K562 (cell line): ENCODE data around the gene MUC5AC. TPM values are rescaled to one million over a fixed set of nuclear protein-coding genes. Genes with fewer than 3 reads are reported as not detected.

Experiments
- ATAC-seq: fragments of 200-7000 bp; cut with Tn5 transposase; 3 replicates; pipeline ENCODE4 v1.9.1; 2020; ENCODE audit warnings: moderate library complexity
- BruUV-seq: library from RNA; stranded (reverse); fragments of 400-500 nt; replicated peaks from 2 replicates; lab custom pipeline; 2021; lab: Mats Ljungman, UMichigan
- CTCF ChIA-PET: fragments of 300-600 bp; formaldehyde crosslinking; extraction: SDS; loops from one replicate; lab custom pipeline; 2021; ENCODE audit warnings: low intra/inter-chr PET ratio; lab: Yijun Ruan, JAX
- POLR2A ChIA-PET: fragments of 300-600, 350-650 bp; sonication (Branson Sonifier 250); formaldehyde crosslinking; extraction: SDS; loops from one replicate; lab custom pipeline; 2021; ENCODE audit warnings: antibody characterized with exemption, inconsistent platforms; lab: Yijun Ruan, JAX
- DNase-seq, 4 experiments: peaks; one replicate each; pipeline versions ENCODE4 v3.0.0 to v3.0.0-alpha.2; 2011 to 2018; ENCODE audit warnings: low spot score in 3 of 4, mixed read lengths in 3 of 4; ENCODE audit errors: extremely low read depth in 1 of 4
- FAIRE-seq: peaks from 2 replicates; lab custom pipeline; 2011; peaks lifted over from hg19 to GRCh38; lab: Jason Lieb, UNC
- H2AFZ ChIP-seq: 2 replicates; pipeline ENCODE4 v1.6.0; 2011; ENCODE audit warnings: low read depth, low read length, control low read depth, inconsistent platforms
- H3K27ac ChIP-seq: fragments of 200-600 bp; 3 replicates; pipeline ENCODE4 v1.8.0; 2011; ENCODE audit warnings: low read depth, mild to moderate bottlenecking, control low read depth, inconsistent platforms, low read length, moderate library complexity, mixed read lengths; ENCODE audit errors: extremely low read depth
- H3K27me3 ChIP-seq, 2 experiments: fragments of 300-600 bp in 1 of 2; 2 replicates in 1 of 2; 3 replicates in 1 of 2; pipeline versions ENCODE4 v1.6.0 to v1.8.0; 2011; ENCODE audit warnings: inconsistent platforms in 2 of 2, low read length in 2 of 2, mild to moderate bottlenecking in 1 of 2, mixed read lengths in 1 of 2, moderate library complexity in 1 of 2; ENCODE audit not compliant: control insufficient read depth in 2 of 2, insufficient read depth in 2 of 2
- H3K36me3 ChIP-seq: fragments of 300-600 bp; 3 replicates; pipeline ENCODE4 v1.8.0; 2011; ENCODE audit warnings: mild to moderate bottlenecking, low read length, inconsistent platforms; ENCODE audit not compliant: control insufficient read depth, insufficient read depth
- H3K4me1 ChIP-seq, 2 experiments: fragments of 200-600 bp in 1 of 2; replicated peaks in 1 of 2; 2 replicates in 1 of 2; 3 replicates in 1 of 2; pipeline versions ENCODE4 v1.5.1 to v1.8.0; 2011; ENCODE audit warnings: inconsistent platforms in 2 of 2, low read length in 2 of 2, mild to moderate bottlenecking in 1 of 2, mixed read lengths in 1 of 2, moderate library complexity in 1 of 2; ENCODE audit not compliant: control insufficient read depth in 2 of 2, insufficient read depth in 2 of 2
- H3K4me2 ChIP-seq: 2 replicates; pipeline ENCODE4 v1.6.1; 2011; ENCODE audit warnings: low read length, control low read depth, inconsistent platforms, mixed read lengths; ENCODE audit not compliant: insufficient read depth
- H3K4me3 ChIP-seq: fragments of 200-600 bp; sonication (generic), shearing (Covaris generic); 2 replicates; pipeline ENCODE4 v1.5.1; 2016; ENCODE audit warnings: control low read depth, inconsistent platforms
- H3K79me2 ChIP-seq: fragments of 200-600 bp; 3 replicates; pipeline ENCODE4 v1.8.0; 2011; ENCODE audit warnings: low read length, inconsistent platforms; ENCODE audit not compliant: control insufficient read depth, insufficient read depth
- H3K9ac ChIP-seq, 2 experiments: 2 replicates each; pipeline versions ENCODE4 v1.6.0 to v1.6.1; 2011; ENCODE audit warnings: low read depth in 2 of 2, low read length in 2 of 2, control low read depth in 1 of 2, inconsistent platforms in 1 of 2, mild to moderate bottlenecking in 1 of 2, mixed read lengths in 1 of 2; ENCODE audit not compliant: insufficient read depth in 1 of 2
- H3K9me1 ChIP-seq: one replicate; pipeline ENCODE4 v1.6.0; 2011; ENCODE audit warnings: inconsistent platforms, mild to moderate bottlenecking, low read length, moderate library complexity; ENCODE audit not compliant: control insufficient read depth, insufficient read depth
- H3K9me3 ChIP-seq: replicated peaks from 2 replicates; pipeline ENCODE4 v1.5.1; 2011; ENCODE audit warnings: low read depth, low read length, inconsistent platforms; ENCODE audit not compliant: control insufficient read depth, insufficient read depth
- H4K20me1 ChIP-seq: replicated peaks from 2 replicates; pipeline ENCODE4 v1.6.1; 2011; ENCODE audit warnings: low read length, inconsistent platforms, mixed read lengths; ENCODE audit not compliant: control insufficient read depth, insufficient read depth
- KLF10 ChIP-seq: fragments of 250-450 bp; sonication (Bioruptor Pico); IDR thresholded peaks from 2 replicates; pipeline ENCODE4 v1.6.1; 2021; ENCODE audit warnings: matching md5 sums
- RCOR1 ChIP-seq, 2 experiments: IDR thresholded peaks; 2 replicates each; pipeline ENCODE4 v1.6.1; 2012; ENCODE audit warnings: low read depth in 2 of 2, low read length in 2 of 2, borderline replicate concordance in 1 of 2, improper control_type of control experiment in 1 of 2
- ZNF140 ChIP-seq: fragments of 250-450 bp; sonication (Bioruptor Pico); IDR thresholded peaks from 2 replicates; pipeline ENCODE4 v1.8.0; 2021; ENCODE audit warnings: moderate library complexity, mild to moderate bottlenecking, inconsistent platforms
- ZNF274 ChIP-seq: IDR thresholded peaks from 2 replicates; pipeline ENCODE4 v1.6.1; 2011; ENCODE audit warnings: low read depth, mild to moderate bottlenecking, low read length, moderate library complexity, borderline replicate concordance
- WGBS: fragments of 100-300 bp; shearing (Covaris generic); methylation state at CpG from one replicate; pipeline ENCODE4 v1.1.6; 2016; ENCODE audit warnings: low coverage, mixed read lengths; ENCODE audit not compliant: insufficient coverage; ENCODE audit errors: missing lambda C conversion rate; 5-methylcytosine and 5-hydroxymethylcytosine counted together
- in situ Hi-C: fragments of 300-500 bp; cut with MboI; formaldehyde crosslinking; loops from 4 replicates; pipeline ENCODE4 v1.15.0; 2018; ENCODE audit warnings: inconsistent platforms, mixed read lengths
- intact Hi-C: fragments of 100-400 bp; cut with micrococcal nuclease; formaldehyde crosslinking; loops from 2 replicates; pipeline ENCODE4 v1.14.2; 2022
- polyA plus RNA-seq, 8 experiments: library from polyadenylated mRNA; depleted of rRNA in 4 of 8; stranded (reverse) in 5 of 8; unstranded in 3 of 8; fragments of >200 nt; fragmentation: Nextera tagmentation in 2 of 8; fragmentation: Illumina TruSeq in 1 of 8; extraction: Ambion mirVana in 2 of 8; extraction: Trizol in 1 of 8; gene quantifications; 2 replicates each; pipeline versions ENCODE4 v1.2.1 to v1.2.3, GENCODE V29; 2011 to 2014; ENCODE audit warnings: inconsistent platforms in 1 of 8, missing spikeins in 1 of 8
- total RNA-seq, 7 experiments: library from RNA; depleted of rRNA in 6 of 7; stranded (reverse); fragments of >200 nt in 6 of 7; fragmentation: Illumina TruSeq in 2 of 7; extraction: Trizol in 2 of 7; gene quantifications; 2 replicates each; pipeline versions ENCODE4 v1.2.1 to v1.2.3, GENCODE V29; 2011 to 2021; ENCODE audit warnings: low replicate concordance in 1 of 7
- TF ChIP-seq, protein P1 (sequence below), 2 experiments: fragments of 450-650 bp in 1 of 2; IDR thresholded peaks; 2 replicates each; pipeline ENCODE4 v1.6.1; 2011 to 2017; ENCODE audit warnings: low read depth in 2 of 2, antibody characterized with exemption in 1 of 2, borderline replicate concordance in 1 of 2, low read length in 1 of 2, mild to moderate bottlenecking in 1 of 2, mixed read lengths in 1 of 2; ENCODE audit not compliant: control insufficient read depth in 1 of 2
- TF ChIP-seq, protein P2 (sequence below): sonication (generic); formaldehyde crosslinking; IDR thresholded peaks from 2 replicates; pipeline ENCODE4 v1.8.0; 2022; ENCODE audit warnings: mild to moderate bottlenecking, missing genetic modification reagents
- TF ChIP-seq, protein P3 (sequence below): fragments of 250-450 bp; sonication (Bioruptor Pico); IDR thresholded peaks from 2 replicates; pipeline ENCODE4 v1.5.1; 2021; ENCODE audit warnings: mild to moderate bottlenecking

MUC5AC gene
- total and polyA plus RNA-seq, 9 of the 15 experiments (the other 6 are each of a cell fraction or from before 2014, with no cell fraction given), result not detected

DNA sequence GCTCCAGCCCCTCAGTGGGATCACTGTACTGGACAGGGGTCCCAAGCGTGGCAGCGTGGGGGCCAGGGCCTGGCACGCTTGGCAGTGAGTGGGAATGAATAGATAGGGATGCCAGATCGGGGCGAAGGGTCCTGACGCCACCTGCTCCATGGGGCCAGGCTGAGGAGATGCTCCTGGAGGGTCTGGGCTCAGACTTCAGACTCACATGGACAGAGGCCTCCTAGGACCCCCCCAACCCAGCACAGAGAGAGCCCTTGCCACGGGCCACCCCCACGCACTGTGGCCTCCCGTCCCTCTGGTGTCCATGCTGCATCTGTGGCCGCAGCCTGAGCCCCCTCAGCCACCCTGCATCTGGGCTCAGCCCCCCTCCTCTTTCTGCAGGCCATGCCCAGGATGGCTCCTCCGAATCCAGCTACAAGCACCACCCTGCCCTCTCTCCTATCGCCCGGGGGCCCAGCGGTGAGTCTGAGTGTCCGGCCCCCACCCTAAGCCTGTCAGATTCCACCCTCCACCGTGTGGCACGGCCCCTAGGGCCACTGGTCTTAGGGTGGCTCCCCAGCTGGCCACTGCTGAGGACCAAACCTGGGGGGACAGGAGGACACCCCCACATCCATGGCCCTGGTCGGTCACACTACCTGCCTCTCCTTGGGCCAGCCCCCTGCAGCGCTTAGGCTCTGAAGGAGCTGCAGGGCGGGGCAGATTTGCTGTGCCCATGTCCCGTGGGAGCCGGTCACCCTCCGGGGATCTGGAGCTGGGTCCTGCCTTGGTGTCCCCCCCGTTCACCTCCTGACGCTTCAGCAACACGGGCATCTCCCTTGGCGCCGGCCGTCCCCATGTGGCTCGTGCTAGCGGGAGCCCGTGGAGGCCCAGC lies 2.7 kb downstream of the MUC5AC start:
- Histone ChIP-seq H3K27ac (no peak overlapping the region), H3K9me3 (no peaks in the 10 kb centered on the region), H3K79me2 (no peaks in the 10 kb centered on the region), H3K9me1 (no peaks in the 10 kb centered on the region), H3K4me1 (peaks cover 0 to 18% of the 10 kb centered on the region in 2 experiments; a peak in 2 of 5 replicates), H3K4me3 (no peak overlapping the region), H3K9ac (no peak overlapping the region), H2AFZ (no peak overlapping the region), H3K4me2 (no peak overlapping the region), H3K36me3 (no peaks in the 10 kb centered on the region), H3K27me3 (peaks cover 20 to 62% of the 10 kb centered on the region in 2 experiments; a peak in 4 of 5 replicates), H4K20me1 (peaks cover 8% of the 10 kb centered on the region; the same call in 1 of the 2 replicates)
- intact Hi-C loops, result no loop called here
- ATAC-seq, result no peak
- ChIA-PET CTCF (no interaction called here), POLR2A (interaction anchor here (0.7 kb wide), 1 partner anchor 554 kb away, joined by 3 read pairs; no protein-coding TSS in a partner anchor)
- in situ Hi-C loops, result no loop called here
- FAIRE-seq, result no peak
- DNase-seq, result no peak
- 3% methylated on average over 25 of the region's 32 CpGs for WGBS
- TF ChIP-seq, protein P1, sequence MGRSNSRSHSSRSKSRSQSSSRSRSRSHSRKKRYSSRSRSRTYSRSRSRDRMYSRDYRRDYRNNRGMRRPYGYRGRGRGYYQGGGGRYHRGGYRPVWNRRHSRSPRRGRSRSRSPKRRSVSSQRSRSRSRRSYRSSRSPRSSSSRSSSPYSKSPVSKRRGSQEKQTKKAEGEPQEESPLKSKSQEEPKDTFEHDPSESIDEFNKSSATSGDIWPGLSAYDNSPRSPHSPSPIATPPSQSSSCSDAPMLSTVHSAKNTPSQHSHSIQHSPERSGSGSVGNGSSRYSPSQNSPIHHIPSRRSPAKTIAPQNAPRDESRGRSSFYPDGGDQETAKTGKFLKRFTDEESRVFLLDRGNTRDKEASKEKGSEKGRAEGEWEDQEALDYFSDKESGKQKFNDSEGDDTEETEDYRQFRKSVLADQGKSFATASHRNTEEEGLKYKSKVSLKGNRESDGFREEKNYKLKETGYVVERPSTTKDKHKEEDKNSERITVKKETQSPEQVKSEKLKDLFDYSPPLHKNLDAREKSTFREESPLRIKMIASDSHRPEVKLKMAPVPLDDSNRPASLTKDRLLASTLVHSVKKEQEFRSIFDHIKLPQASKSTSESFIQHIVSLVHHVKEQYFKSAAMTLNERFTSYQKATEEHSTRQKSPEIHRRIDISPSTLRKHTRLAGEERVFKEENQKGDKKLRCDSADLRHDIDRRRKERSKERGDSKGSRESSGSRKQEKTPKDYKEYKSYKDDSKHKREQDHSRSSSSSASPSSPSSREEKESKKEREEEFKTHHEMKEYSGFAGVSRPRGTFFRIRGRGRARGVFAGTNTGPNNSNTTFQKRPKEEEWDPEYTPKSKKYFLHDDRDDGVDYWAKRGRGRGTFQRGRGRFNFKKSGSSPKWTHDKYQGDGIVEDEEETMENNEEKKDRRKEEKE (IDR thresholded peaks at IDR 0.05; ENCODE audit: borderline replicate concordance in 1 of 2, control insufficient read depth in 1 of 2, low read depth in 2 of 2, low read length in 1 of 2), result no peak
- TF ChIP-seq ZNF140 (CRISPR knock-in tag) (no peak), ZNF274 (no peak), RCOR1 (IDR thresholded peaks at IDR 0.05; ENCODE audit: borderline replicate concordance in 1 of 2, low read depth in 2 of 2, low read length in 2 of 2) (no peak), KLF10 (CRISPR knock-in tag) (no peak)
- TF ChIP-seq, protein P2, sequence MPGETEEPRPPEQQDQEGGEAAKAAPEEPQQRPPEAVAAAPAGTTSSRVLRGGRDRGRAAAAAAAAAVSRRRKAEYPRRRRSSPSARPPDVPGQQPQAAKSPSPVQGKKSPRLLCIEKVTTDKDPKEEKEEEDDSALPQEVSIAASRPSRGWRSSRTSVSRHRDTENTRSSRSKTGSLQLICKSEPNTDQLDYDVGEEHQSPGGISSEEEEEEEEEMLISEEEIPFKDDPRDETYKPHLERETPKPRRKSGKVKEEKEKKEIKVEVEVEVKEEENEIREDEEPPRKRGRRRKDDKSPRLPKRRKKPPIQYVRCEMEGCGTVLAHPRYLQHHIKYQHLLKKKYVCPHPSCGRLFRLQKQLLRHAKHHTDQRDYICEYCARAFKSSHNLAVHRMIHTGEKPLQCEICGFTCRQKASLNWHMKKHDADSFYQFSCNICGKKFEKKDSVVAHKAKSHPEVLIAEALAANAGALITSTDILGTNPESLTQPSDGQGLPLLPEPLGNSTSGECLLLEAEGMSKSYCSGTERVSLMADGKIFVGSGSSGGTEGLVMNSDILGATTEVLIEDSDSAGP, result no peak
- TF ChIP-seq, protein P3, sequence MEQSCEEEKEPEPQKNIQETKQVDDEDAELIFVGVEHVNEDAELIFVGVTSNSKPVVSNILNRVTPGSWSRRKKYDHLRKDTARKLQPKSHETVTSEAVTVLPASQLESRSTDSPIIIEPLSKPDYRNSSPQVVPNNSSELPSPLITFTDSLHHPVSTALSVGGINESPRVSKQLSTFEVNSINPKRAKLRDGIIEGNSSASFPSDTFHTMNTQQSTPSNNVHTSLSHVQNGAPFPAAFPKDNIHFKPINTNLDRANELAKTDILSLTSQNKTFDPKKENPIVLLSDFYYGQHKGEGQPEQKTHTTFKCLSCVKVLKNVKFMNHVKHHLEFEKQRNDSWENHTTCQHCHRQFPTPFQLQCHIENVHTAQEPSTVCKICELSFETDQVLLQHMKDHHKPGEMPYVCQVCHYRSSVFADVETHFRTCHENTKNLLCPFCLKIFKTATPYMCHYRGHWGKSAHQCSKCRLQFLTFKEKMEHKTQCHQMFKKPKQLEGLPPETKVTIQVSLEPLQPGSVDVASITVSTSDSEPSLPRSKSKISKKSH (CRISPR knock-in tag), result no peak
- no TSS peak for BruUV-seq
